Muscle of back (tissue), 11 donors: ENCODE results near the gene RND3. TPM values are rescaled to one million over a fixed set of nuclear protein-coding genes. Genes with fewer than 3 reads are reported as not detected.
A peak's percentile ranks its signal among the peaks of the same experiment; 100 is the strongest.

Source experiments
- DNase-seq, 3 donors: peaks; one replicate each; pipeline versions ENCODE4 v3.0.0 to v3.0.0-alpha.2; 2013
- polyA plus RNA-seq, 10 donors: library from polyadenylated mRNA; unstranded; fragments of 120-200 nt; gene quantifications; one replicate each; pipeline ENCODE4 v1.2.1, GENCODE V29; 2013; ENCODE audit not compliant: insufficient read length in 10 of 10

The RND3 gene
- polyA plus RNA-seq, 10 donors = 38.0 to 76.1 (median 54.9) TPM

DNA sequence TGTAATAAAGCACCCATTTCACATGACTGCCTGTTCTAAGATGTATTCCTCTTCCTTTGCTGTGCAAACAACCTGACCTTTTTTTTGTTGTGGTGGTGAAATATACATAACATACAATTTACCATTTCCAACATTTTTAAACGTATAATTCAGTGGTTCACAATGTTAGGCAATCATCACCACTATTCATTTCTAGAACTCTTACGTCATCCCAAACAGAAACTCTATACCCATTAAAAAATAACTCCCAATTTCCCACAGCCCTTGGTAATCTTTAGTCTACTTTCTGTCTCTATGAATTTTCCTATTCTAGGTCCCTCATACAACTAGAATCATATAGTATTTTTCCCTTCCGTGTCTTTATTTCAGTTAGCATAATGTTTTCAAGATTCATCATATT is 36.7 kb downstream of the RND3 start:
- DNase-seq = no peak

DNA sequence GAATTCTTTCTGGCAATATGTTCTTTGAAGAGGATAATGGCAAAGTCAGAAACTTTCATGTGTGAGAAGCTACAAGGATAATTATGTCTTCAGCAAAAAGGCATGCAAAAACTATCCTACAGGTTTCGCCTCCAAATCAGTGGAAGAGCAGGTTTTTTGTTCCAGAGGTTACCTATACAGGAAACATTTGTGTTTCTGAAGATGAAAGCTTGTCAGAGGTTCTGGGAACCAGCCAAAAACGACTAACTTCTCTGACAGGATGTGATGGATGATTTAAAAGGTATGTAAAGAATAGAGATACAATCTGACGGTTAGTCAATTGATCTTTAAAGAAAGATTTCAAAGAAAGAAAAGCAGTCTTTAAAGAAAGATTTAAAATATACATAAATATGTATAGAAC is 37.6 kb downstream of the RND3 start:
- DNase-seq = no peak

GRCh38 chr2:150445398-150445797 is 42.1 kb downstream of the RND3 start:
- DNase-seq = no peak

DNA sequence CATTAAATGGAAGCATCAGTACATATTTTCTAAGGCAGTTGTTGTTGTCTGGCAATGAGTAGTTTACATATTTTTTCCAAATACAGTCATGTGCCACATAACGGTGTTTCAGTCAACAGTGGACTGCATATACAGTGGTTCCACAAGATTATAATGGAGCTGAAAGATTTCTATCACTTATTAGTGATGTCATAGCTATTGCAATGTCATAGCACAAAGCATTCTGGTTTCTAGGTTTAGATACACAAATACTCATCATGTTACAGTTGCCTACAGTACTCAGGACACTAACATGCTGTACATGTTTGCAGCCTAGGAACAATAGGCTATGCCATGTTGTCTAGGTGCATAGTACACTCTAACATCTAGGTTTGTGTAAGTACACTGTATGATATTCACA is 45.0 kb downstream of the RND3 start:
- no peak for DNase-seq

DNA sequence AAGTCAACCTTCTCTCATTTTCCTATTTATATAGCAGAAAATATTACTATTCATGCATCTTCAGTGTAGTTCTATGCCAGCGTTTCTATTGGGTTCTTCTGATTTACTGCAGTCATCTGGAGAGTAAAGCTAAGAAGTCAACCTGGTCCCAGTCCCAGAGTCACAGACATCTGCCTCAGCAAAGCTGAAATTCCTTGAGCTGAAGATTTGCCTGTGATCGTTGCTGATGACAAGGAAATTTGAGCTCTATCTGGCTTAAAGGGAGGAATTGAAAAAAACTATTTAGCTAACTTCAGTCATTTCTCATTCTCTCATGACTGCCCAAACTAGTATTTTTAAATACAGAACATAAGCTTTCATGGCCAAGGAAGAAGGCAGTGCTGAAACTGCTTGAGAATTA is 45.7 kb downstream of the RND3 start:
- peak; percentile 45 to 89 (median 68) for DNase-seq

GRCh38 chr2:150441226-150441625 is 46.2 kb downstream of the RND3 start:
- no peak for DNase-seq

- DNase-seq = no peak
These were observed 48.8 kb downstream of the RND3 start for GRCh38 chr2:150438654-150439053.

GRCh38 chr2:150438041-150438440 is 49.4 kb downstream of the RND3 start:
- no peak for DNase-seq

DNA sequence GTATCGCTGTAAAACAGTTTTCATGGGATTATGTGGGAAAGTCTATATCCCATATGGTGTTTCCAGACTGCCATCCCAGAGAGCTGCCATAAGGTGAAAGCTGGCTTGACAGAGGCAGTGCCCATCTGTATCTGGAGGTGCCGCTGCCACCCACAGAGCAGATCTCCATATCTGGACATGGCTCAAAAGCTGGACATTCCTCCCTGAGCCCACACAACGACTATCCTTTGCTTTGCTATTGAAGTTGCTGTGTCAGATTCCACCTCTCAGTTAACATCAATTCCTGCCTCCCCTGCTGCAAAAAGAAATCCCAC is 55.2 kb downstream of the RND3 start:
- DNase-seq = no peak

DNA sequence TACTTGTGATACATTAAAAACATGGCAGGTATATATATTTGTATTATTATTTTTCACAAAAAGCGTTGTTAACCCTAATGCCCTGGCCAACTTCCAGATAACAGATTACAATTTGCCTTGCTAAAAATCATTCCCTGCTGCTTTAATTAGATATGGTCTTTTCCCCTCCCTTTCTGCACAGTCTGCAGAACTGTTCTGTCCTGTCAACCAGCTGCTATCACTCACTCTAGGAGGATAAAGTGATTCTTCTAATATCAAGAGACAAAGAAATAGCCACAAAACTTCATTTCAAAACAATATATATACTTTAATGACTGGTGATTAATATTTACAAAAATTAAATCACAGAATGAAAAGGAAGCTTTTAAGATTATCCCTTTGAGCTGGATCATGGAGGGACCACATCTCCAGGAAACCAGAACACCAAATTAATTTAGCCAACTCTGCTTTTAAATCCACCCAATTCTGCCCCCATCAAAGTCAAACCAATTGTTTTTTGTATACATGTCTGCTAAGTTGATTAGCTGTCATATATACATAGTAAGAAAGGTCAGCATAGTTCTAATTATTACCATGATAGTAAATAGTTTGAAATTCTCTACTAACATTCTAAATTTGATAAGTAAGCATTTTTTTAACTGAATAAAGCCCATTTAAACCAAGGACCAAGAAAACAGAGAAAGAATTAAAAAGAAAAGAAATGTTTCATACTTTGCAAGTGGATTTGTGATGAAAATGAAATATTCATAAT is 55.7 kb downstream of the RND3 start:
- DNase-seq = no peak

GRCh38 chr2:150429384-150429961 is 58.0 kb downstream of the RND3 start:
- peak in 2 of 3 donors; percentile 17 to 68 for DNase-seq

- no peak for DNase-seq
These were observed 58.8 kb downstream of the RND3 start for GRCh38 chr2:150428641-150429040.

GRCh38 chr2:150427298-150427697 is 60.2 kb downstream of the RND3 start:
- no peak for DNase-seq

- DNase-seq = no peak
These were observed 60.7 kb downstream of the RND3 start for GRCh38 chr2:150426724-150427123.

DNA sequence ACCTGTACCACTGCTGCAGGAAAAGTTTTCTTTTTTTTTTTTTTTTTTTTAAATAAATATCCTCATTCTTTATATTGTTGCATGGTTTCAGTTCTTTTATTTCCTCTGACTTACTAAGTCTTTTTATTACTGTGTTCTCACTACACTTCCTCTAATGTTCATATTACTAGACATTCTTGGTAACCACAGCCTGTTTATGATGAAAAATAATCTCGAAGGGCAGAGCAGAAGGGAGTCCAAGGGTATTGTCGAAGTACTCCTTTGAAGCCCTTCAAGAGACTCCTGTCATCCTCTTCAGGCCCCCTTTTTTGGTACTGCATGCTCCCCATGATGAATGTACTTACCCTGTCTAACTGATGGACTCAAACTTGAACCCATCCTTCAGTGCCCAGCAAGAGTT is 61.2 kb downstream of the RND3 start:
- DNase-seq = no peak

DNA sequence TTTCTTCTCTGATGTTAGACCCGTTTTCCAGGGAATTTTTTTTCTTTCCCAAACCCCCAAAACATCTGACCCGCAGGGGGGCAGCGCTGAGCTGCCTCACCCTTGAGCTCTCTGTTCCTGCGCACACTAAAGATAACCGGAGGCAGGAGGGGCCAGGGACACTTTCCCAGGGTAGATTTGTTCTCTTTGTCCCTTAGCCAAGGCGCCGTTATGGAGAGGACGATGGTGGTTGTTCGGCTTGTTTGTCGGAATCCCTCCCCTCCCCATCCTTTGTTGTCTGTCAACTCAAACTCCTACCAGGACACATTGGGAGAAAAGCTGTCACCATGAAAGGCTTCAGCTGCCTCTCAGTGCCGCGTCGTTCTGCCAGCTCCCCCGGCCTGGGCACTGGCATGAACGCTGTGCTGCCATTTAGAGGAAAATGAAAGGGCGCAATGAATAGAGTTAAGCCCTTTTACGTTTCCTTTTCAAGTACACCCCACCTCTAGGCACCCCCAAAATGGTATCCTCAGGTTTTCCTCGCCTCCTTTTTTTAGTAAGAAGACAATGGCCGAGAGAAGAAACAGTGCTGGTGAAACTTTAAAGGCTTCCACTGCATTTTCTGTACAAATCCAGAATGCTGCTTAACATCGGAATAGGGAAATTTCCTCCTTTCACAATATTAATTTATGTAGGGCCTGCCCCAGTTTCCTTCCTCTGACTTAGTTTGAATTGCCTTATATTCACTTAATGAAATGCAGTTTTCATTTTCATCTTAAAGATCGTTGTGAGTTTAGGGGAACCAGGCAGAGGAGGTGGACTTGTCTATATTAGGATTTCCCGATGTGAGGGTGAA is 62.1 kb downstream of the RND3 start:
- no peak for DNase-seq

DNA sequence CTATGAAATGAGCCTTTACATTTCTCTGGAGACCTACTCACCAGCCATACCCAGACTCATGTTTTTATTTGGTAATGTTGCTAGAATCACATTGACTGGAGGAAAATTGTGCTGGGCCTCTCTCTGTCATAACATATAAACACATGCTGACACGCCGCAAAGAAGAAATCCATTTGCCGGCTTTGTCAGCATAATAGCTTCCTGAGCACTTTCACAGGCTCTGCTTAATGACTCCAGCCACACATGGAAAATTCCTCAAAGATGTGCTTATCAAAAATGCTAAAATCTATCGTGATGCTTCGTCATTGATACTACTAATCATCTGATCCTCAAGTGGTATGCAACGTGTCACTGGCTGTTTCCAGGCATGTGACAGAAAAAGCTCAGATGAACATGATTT is 63.1 kb downstream of the RND3 start:
- DNase-seq = no peak

DNA sequence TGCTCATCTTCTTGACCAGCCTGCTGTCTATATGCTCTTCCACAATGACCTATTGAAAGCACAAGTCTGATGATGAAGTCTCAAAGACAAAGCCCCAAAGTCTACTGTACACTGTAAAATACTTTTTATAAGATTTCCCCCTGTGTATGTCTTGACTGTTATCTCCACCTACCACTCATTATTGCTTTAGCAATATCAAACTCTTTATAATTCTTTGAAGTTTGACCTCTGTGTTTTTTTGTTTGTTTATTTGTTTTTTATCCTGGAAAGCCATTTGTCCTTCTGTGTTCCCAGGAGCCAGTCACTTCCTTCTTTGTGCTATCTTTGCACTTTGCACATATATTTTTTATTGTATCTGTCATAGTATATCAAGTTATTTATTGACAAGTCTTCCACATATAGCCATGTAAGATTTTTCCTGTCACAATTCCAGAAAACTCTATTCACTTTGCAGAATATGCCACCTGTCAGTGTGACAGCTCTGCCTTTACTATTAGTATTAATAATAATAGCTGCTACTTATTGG is 66.3 kb downstream of the RND3 start:
- no peak for DNase-seq

DNA sequence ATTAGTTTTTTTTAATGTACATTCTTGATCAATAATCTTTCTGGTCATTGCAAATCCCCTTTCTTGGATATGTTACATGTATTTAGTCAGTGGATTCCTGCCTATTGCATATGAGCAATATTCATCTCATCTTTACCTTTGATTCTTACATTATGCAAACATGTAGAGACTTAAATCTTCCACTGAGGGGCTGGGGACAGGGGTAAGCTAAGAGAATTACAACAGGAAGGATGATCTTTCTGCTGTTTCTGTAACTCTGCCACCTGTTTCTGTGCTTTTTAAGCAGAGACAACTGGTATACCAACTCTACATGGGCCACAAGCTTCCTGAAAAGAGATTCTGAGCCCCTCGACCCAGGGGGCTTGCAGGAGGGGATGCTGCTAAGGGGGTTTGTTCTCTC is 68.6 kb downstream of the RND3 start:
- DNase-seq = no peak
